Glutamatergic neuron (in vitro differentiated cells): ENCODE measurements around the gene PIGQ. TPM values are rescaled to one million over a fixed set of nuclear protein-coding genes. Genes with fewer than 3 reads are reported as not detected.

ENCODE experiments used
- DNase-seq: peaks from one replicate; pipeline ENCODE4 v3.0.0; 2022
- H3K27ac Mint-ChIP-seq: one replicate; pipeline ENCODE4 v1.8.0; 2020; ENCODE audit warnings: mild to moderate bottlenecking, mixed read lengths, inconsistent platforms; ENCODE audit not compliant: unreplicated experiment
- H3K27me3 Mint-ChIP-seq: one replicate; pipeline ENCODE4 v1.8.0; 2020; ENCODE audit warnings: mild to moderate bottlenecking, moderate library complexity, mixed read lengths, inconsistent platforms; ENCODE audit not compliant: unreplicated experiment
- H3K36me3 Mint-ChIP-seq: one replicate; pipeline ENCODE4 v1.8.0; 2020; ENCODE audit warnings: mild to moderate bottlenecking, mixed read lengths, inconsistent platforms; ENCODE audit not compliant: unreplicated experiment
- H3K4me1 Mint-ChIP-seq: one replicate; pipeline ENCODE4 v1.8.0; 2020; ENCODE audit warnings: mild to moderate bottlenecking, low read depth, mixed read lengths, inconsistent platforms; ENCODE audit not compliant: unreplicated experiment
- H3K4me3 Mint-ChIP-seq: one replicate; pipeline ENCODE4 v1.8.0; 2020; ENCODE audit warnings: mild to moderate bottlenecking, mixed read lengths, inconsistent platforms; ENCODE audit not compliant: unreplicated experiment
- H3K9me3 Mint-ChIP-seq: one replicate; pipeline ENCODE4 v1.8.0; 2020; ENCODE audit warnings: mild to moderate bottlenecking, moderate library complexity, mixed read lengths, inconsistent platforms; ENCODE audit not compliant: unreplicated experiment
- CTCF ChIP-seq: fragments of 200-600 bp; sonication (generic); IDR thresholded peaks from one replicate; pipeline ENCODE4 v1.5.0; 2021; ENCODE audit not compliant: partially characterized antibody, unreplicated experiment
- total RNA-seq: library from RNA; stranded (reverse); fragmentation: NEBNext Ultra II Directional; extraction: Animal tissue kit (Norgen Biotek cat#: 25700); gene quantifications from one replicate; pipeline ENCODE4 v1.2.1, GENCODE V29; 2021; ENCODE audit not compliant: unreplicated experiment

The PIGQ gene
- total RNA-seq, 1 donor from 2014 or later: 85.0 TPM

- no peak for TF ChIP-seq CTCF
- Mint-ChIP-seq H3K4me1 (peaks cover 10% of the 10 kb centered on the region), H3K4me3 (peak overlapping the region; percentile 34), H3K27ac (peak overlapping the region; percentile 17), H3K9me3 (peaks cover 6% of the 10 kb centered on the region), H3K36me3 (no peaks in the 10 kb centered on the region), H3K27me3 (peaks cover 6% of the 10 kb centered on the region)
- no peak for DNase-seq
Observed at GRCh38 chr16:561957-562938, 7.5 kb upstream of the PIGQ start.

GRCh38 chr16:563072-563644 lies 6.6 kb upstream of the PIGQ start:
- Mint-ChIP-seq H3K4me3 (no peak overlapping the region), H3K27me3 (peaks cover 6% of the 10 kb centered on the region), H3K9me3 (peaks cover 6% of the 10 kb centered on the region), H3K36me3 (no peaks in the 10 kb centered on the region), H3K27ac (no peak overlapping the region), H3K4me1 (peaks cover 10% of the 10 kb centered on the region)
- DNase-seq: no peak
- TF ChIP-seq CTCF: no peak

GRCh38 chr16:564690-565418 lies 4.9 kb upstream of the PIGQ start:
- no peaks in the 10 kb centered on the region for H3K36me3 Mint-ChIP-seq
- peaks cover 12% of the 10 kb centered on the region for H3K4me1 Mint-ChIP-seq
- DNase-seq: no peak
- H3K9me3 Mint-ChIP-seq: peaks cover 11% of the 10 kb centered on the region
- H3K4me3 Mint-ChIP-seq: no peak overlapping the region
- H3K27ac Mint-ChIP-seq: no peak overlapping the region
- no peak for TF ChIP-seq CTCF
- H3K27me3 Mint-ChIP-seq: peaks cover 6% of the 10 kb centered on the region

GRCh38 chr16:565419-566330 lies 4.1 kb upstream of the PIGQ start:
- no peak overlapping the region for H3K4me3 Mint-ChIP-seq
- H3K27me3 Mint-ChIP-seq: peaks cover 6% of the 10 kb centered on the region
- no peak for TF ChIP-seq CTCF
- no peak for DNase-seq
- peaks cover 12% of the 10 kb centered on the region for H3K4me1 Mint-ChIP-seq
- H3K9me3 Mint-ChIP-seq: peaks cover 13% of the 10 kb centered on the region
- H3K36me3 Mint-ChIP-seq: no peaks in the 10 kb centered on the region
- H3K27ac Mint-ChIP-seq: no peak overlapping the region
